AG04449 (cell line): Measurements from ENCODE around the gene FARS2.

Experiments used
- CTCF ChIA-PET: fragments of 350-600 bp; formaldehyde crosslinking; extraction: SDS; loops from one replicate; lab custom pipeline; 2021; ENCODE audit warnings: antibody characterized with exemption; lab: Yijun Ruan, JAX
- POLR2A ChIA-PET: fragments of 400-600, 350-600 bp; formaldehyde crosslinking; extraction: SDS; loops from one replicate; lab custom pipeline; 2020; ENCODE audit warnings: antibody characterized with exemption, inconsistent platforms; lab: Yijun Ruan, JAX
- DNase-seq: peaks from one replicate; pipeline ENCODE4 v3.0.0-alpha.2; 2010; ENCODE audit warnings: low read depth, low spot score
- H3K4me3 ChIP-seq: 2 replicates; pipeline ENCODE4 v1.5.1; 2011; ENCODE audit warnings: low read depth, mild to moderate bottlenecking, control low read depth, low read length
- TF ChIP-seq, protein P1 (sequence below): IDR thresholded peaks from one replicate; pipeline ENCODE4 v1.5.1; 2011; ENCODE audit warnings: mild to moderate bottlenecking, moderate library complexity, low read length, control low read depth, inconsistent platforms; ENCODE audit not compliant: insufficient read depth; ENCODE audit errors: missing control alignments

The FARS2 gene

GRCh38 chr6:5813625-5814027 is 552.3 kb downstream of the FARS2 start:
- TF ChIP-seq, protein P1, sequence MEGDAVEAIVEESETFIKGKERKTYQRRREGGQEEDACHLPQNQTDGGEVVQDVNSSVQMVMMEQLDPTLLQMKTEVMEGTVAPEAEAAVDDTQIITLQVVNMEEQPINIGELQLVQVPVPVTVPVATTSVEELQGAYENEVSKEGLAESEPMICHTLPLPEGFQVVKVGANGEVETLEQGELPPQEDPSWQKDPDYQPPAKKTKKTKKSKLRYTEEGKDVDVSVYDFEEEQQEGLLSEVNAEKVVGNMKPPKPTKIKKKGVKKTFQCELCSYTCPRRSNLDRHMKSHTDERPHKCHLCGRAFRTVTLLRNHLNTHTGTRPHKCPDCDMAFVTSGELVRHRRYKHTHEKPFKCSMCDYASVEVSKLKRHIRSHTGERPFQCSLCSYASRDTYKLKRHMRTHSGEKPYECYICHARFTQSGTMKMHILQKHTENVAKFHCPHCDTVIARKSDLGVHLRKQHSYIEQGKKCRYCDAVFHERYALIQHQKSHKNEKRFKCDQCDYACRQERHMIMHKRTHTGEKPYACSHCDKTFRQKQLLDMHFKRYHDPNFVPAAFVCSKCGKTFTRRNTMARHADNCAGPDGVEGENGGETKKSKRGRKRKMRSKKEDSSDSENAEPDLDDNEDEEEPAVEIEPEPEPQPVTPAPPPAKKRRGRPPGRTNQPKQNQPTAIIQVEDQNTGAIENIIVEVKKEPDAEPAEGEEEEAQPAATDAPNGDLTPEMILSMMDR, result no peak
- POLR2A ChIA-PET, result no interaction called here
- no peak overlapping the region for H3K4me3 ChIP-seq
- DNase-seq, result no peak
- CTCF ChIA-PET, result no interaction called here

- TF ChIP-seq, protein P1, result no peak
- DNase-seq, result no peak
- no peak overlapping the region for H3K4me3 ChIP-seq
- ChIA-PET CTCF (no interaction called here), POLR2A (no interaction called here)
These were observed 552.8 kb downstream of the FARS2 start for GRCh38 chr6:5814116-5814515.

DNA sequence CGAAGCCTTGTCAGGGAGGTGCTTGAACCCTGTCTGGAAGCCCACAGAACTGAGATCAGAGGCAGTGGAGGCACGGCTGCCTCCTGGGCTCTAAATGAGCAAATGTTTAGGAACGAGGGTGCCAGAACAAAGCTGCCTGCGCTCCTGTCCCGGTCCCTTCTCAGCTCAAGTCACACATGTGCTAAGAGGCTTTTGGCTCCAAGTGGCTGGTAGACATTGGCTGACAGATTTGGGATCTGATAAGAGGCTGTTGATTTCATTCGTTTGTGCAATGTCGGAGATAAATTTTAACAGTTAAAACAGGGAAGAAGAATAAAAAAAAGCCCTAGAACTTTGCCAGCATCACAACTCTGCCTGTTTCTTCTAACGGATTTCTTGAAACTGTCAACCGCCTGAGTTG is 553.6 kb downstream of the FARS2 start:
- TF ChIP-seq, protein P1, result no peak
- ChIA-PET CTCF (no interaction called here), POLR2A (no interaction called here)
- DNase-seq, result no peak
- H3K4me3 ChIP-seq, result no peak overlapping the region

DNA sequence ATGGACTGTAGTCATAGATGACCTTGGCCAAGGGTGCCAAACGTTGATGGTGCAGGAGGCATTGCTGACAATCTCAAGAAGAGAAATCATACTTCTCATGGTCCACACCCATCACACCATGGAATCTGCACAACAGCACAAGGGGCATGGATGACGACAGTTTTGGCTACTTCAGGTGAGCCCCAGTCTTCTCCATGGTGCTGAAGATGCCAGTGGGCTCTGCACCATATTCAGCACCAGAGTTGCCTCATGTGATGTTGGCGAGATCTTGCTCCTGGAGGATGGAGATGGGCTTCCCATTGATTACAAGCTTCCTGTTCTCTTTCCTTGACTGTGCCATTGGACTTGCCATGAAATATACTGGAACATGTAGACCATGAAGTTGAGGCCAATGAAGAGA is 556.6 kb downstream of the FARS2 start:
- no peak overlapping the region for H3K4me3 ChIP-seq
- TF ChIP-seq, protein P1, result no peak
- no peak for DNase-seq
- POLR2A ChIA-PET, result no interaction called here
- CTCF ChIA-PET, result no interaction called here

DNA sequence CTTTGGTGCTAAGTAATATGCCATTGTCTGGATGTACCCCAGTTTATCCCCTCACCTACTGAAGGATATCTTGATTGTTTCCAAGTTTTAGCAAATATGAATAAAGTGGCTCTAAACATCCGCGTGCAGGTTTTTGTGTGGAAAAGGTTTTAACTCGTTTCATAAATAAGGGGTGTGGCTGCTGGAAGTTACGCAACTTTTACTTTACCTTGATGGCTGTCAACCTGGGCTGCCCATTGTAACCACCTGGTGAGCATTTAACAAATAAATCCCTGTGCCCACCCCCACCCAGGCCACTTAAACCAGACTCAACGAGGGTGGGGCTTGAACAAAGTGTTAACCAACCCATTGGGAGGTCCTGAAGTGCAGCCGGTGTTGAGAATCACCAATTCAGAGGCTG is 557.6 kb downstream of the FARS2 start:
- no peak for DNase-seq
- no peak overlapping the region for H3K4me3 ChIP-seq
- CTCF ChIA-PET, result no interaction called here
- POLR2A ChIA-PET, result no interaction called here
- TF ChIP-seq, protein P1, result no peak
